Naive thymus-derived CD4-positive, alpha-beta T cell (primary cell): Measurements from ENCODE around the gene CD248. TPM values are rescaled to one million over a fixed set of nuclear protein-coding genes. Genes with fewer than 3 reads are reported as not detected.

Source experiments
- ATAC-seq: fragments of 150-1000 bp; cut with Tn5 transposase; 2 replicates; pipeline ENCODE4 v1.10.0; 2021; ENCODE audit warnings: mild to moderate bottlenecking, moderate library complexity
- CTCF ChIA-PET: fragments of 350-600 bp; sonication (Branson Sonifier 250); formaldehyde crosslinking; loops from one replicate; lab custom pipeline; 2021; ENCODE audit warnings: antibody characterized with exemption; lab: Charles Lee
- POLR2A ChIA-PET: fragments of 350-600 bp; sonication (Branson Sonifier 250); formaldehyde crosslinking; loops from one replicate; lab custom pipeline; 2021; ENCODE audit warnings: antibody characterized with exemption, inconsistent platforms; lab: Charles Lee
- DNase-seq, 9 donors: peaks; one replicate each; pipeline versions ENCODE4 v3.0.0 to v3.0.0-alpha.2; 2020 to 2022; ENCODE audit warnings: mixed read lengths in 1 of 9
- H3K27ac ChIP-seq: one replicate; pipeline ENCODE4 v1.7.0; 2013; ENCODE audit warnings: mild to moderate bottlenecking, low read depth, low read length, moderate library complexity
- H3K27me3 ChIP-seq, 2 donors: one replicate each; pipeline ENCODE4 v1.7.0; 2013; ENCODE audit warnings: low read length in 2 of 2, mild to moderate bottlenecking in 2 of 2, moderate library complexity in 2 of 2; ENCODE audit not compliant: control insufficient read depth in 2 of 2, insufficient read depth in 2 of 2
- H3K36me3 ChIP-seq, 3 experiments: 1 replicate in 2 of 3; 2 replicates in 1 of 3; pipeline ENCODE4 v1.7.0; 2013; ENCODE audit warnings: low read length in 3 of 3, mild to moderate bottlenecking in 3 of 3, moderate library complexity in 1 of 3; ENCODE audit not compliant: insufficient read depth in 3 of 3, control insufficient read depth in 2 of 3
- H3K4me1 ChIP-seq, 2 donors: one replicate each; pipeline ENCODE4 v1.7.0; 2013; ENCODE audit warnings: low read length in 2 of 2, mild to moderate bottlenecking in 2 of 2, moderate library complexity in 1 of 2; ENCODE audit not compliant: control insufficient read depth in 2 of 2, insufficient read depth in 2 of 2
- H3K4me3 ChIP-seq: 2 replicates; pipeline ENCODE4 v1.7.0; 2013; ENCODE audit warnings: mild to moderate bottlenecking, low read length
- H3K9me3 ChIP-seq, 3 experiments: 1 replicate in 2 of 3; 2 replicates in 1 of 3; pipeline ENCODE4 v1.7.0; 2013; ENCODE audit warnings: low read length in 3 of 3; ENCODE audit not compliant: control insufficient read depth in 2 of 3
- H3K27ac Mint-ChIP-seq, 9 donors: one replicate each; pipeline ENCODE4 v1.8.0; 2020 to 2022; ENCODE audit warnings: mixed read lengths in 9 of 9, mild to moderate bottlenecking in 8 of 9, moderate library complexity in 5 of 9, inconsistent platforms in 2 of 9
- H3K27me3 Mint-ChIP-seq, 5 donors: one replicate each; pipeline ENCODE4 v1.8.0; 2021 to 2022; ENCODE audit warnings: mixed read lengths in 5 of 5, mild to moderate bottlenecking in 1 of 5
- H3K36me3 Mint-ChIP-seq, 5 donors: one replicate each; pipeline ENCODE4 v1.8.0; 2020 to 2022; ENCODE audit warnings: mixed read lengths in 5 of 5, mild to moderate bottlenecking in 3 of 5, inconsistent platforms in 1 of 5
- H3K4me1 Mint-ChIP-seq, 7 donors: one replicate each; pipeline ENCODE4 v1.8.0; 2020 to 2022; ENCODE audit warnings: mixed read lengths in 7 of 7, mild to moderate bottlenecking in 3 of 7, inconsistent platforms in 1 of 7
- H3K4me3 Mint-ChIP-seq, 10 donors: one replicate each; pipeline ENCODE4 v1.8.0; 2020 to 2022; ENCODE audit warnings: mild to moderate bottlenecking in 10 of 10, mixed read lengths in 10 of 10, moderate library complexity in 6 of 10, inconsistent platforms in 2 of 10
- H3K9me3 Mint-ChIP-seq, 11 donors: one replicate each; pipeline ENCODE4 v1.8.0; 2020 to 2022; ENCODE audit warnings: mixed read lengths in 11 of 11, mild to moderate bottlenecking in 4 of 11, inconsistent platforms in 1 of 11, moderate library complexity in 1 of 11
- intact Hi-C, 2 donors: fragments of 100-400 bp; cut with micrococcal nuclease; formaldehyde crosslinking; loops; one replicate each; pipeline ENCODE4 v1.15.1; 2023
- polyA plus RNA-seq, 2 donors: library from polyadenylated mRNA; unstranded; fragments of 300-500 nt; fragmentation: Illumina TruSeq; gene quantifications; one replicate each; pipeline ENCODE4 v1.2.3, GENCODE V29; 2021
- total RNA-seq, 6 experiments: library from RNA in 5 of 6; stranded (reverse) in 5 of 6; gene quantifications; 1 replicate in 5 of 6; 2 replicates in 1 of 6; pipeline ENCODE4 v1.2.3 and lab custom pipeline; 2021 to 2026

Gene CD248
- total and polyA plus RNA-seq, 7 experiments from 2014 or later, result 0.36 to 10.9 (median 2.5) TPM

DNA sequence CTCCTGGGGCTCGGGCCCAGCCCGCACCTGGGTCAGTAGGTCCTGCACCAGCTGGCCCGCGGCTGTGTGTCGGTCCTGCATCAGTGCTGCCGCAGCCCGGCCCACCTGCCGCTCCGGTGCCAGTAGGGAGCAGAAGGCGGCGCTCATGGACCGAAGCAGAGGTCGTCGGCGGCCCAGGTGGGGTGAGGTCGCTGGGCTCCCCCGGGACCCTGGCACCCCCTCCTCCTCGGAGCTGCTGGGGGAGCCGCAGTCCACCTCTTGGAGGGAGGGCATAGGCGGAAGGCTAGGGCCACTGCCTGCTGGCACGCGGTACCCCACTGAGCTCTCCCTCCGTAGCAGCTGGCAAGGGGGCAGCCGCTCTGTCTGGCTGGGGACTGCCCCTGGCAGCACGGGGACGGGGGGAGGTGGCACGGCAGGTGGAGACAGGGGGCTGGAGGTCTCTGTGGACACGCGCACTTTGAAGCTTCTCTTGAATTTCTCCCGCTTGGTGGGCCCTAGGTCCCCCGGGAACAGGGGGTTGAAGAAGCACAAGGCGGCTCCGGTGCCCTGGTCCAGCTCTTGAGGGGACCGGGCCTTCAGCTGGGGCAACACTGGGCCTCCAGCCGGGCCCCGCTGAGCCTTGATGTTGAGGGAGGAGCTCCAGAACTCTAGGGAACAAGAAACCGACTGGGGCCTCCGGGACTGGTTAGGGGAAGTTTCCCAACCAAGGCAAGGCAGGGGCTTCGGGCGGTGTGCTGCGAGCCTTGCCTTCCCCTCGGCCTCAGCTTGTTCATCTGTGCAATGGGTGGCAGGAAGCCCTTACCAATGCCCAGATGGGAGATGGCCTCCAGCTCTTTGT, 18.0 kb upstream of the CD248 start:
- peak overlapping the region in 9 of 10 donors; percentile 42 to 96 (median 86) for H3K4me3 Mint-ChIP-seq
- Histone ChIP-seq H3K27ac (peak overlapping the region; percentile 70), H3K4me1 (peaks cover 7 to 15% of the 10 kb centered on the region in 2 donors), H3K27me3 (no peaks in the 10 kb centered on the region), H3K36me3 (peaks cover 0 to 45% (median 0%) of the 10 kb centered on the region in 3 experiments), H3K9me3 (no peaks in the 10 kb centered on the region), H3K4me3 (peak overlapping the region; percentile 52)
- intact Hi-C loops, result no loop called here
- H3K36me3 Mint-ChIP-seq, result peaks cover 0 to 8% (median 0%) of the 10 kb centered on the region in 5 donors
- POLR2A ChIA-PET, result interaction anchor here (1.0 to 3.1 kb wide), 6 partner anchors 10 to 35 kb away, joined by 3 to 28 read pairs (median 4); partner anchors contain the start of genes B4GAT1 and BRMS1
- CTCF ChIA-PET, result interaction anchor here (0.9 to 3.9 kb wide), 4 partner anchors 9 to 54 kb away, joined by 4 to 26 read pairs (median 6); no protein-coding TSS in a partner anchor
- no peak for ATAC-seq
- peaks cover 0 to 18% (median 11%) of the 10 kb centered on the region in 7 donors for H3K4me1 Mint-ChIP-seq
- DNase-seq, result no peak
- peaks cover 0 to 2% (median 0%) of the 10 kb centered on the region in 5 donors for H3K27me3 Mint-ChIP-seq
- peak overlapping the region in 4 of 9 donors; percentile 41 to 88 (median 52) for H3K27ac Mint-ChIP-seq
- H3K9me3 Mint-ChIP-seq, result no peaks in the 10 kb centered on the region

DNA sequence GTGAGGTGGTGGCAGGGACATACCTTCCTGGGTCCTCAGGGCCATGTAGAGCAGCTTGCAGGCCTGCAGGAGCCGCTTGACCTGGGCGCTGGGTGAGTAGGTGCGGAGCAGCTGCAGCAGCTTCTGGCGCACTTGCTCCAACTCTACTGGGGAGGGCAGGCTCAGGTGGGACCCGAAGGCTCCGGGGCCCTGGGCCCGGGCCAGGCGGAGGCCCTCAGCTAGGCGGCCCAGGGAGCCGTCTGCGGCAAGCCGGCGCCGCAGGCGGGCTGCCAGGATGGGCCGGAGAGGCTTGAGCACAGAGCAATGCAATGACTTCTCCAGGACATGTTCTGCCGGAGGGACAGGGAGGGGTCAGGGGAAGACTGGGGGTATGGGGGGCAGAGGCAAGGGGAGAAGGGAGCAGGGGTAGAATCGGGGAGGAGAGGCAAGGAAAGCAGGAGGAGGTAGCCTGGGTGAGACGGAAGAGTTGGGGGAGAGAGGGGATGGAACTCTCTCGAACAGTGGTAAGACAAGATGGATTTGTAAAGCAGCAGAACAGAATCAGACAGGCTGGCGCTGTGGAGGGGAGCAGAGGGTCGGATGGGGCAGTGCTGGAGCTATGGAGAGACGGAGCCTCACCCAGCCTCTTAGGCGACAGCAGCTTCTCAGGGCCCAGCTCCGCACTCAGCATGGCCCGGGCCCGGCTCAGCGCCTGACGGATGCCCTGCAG, 17.2 kb upstream of the CD248 start:
- Histone ChIP-seq H3K9me3 (no peaks in the 10 kb centered on the region), H3K36me3 (peaks cover 0 to 37% (median 0%) of the 10 kb centered on the region in 3 experiments), H3K4me3 (no peak overlapping the region), H3K27me3 (no peaks in the 10 kb centered on the region), H3K27ac (no peak overlapping the region), H3K4me1 (peaks cover 11 to 15% of the 10 kb centered on the region in 2 donors)
- H3K27ac Mint-ChIP-seq, result peak overlapping the region in 1 of 9 donors; percentile 74
- H3K9me3 Mint-ChIP-seq, result no peaks in the 10 kb centered on the region
- H3K36me3 Mint-ChIP-seq, result peaks cover 0 to 5% (median 0%) of the 10 kb centered on the region in 5 donors
- no peak for DNase-seq
- intact Hi-C loops, result no loop called here
- no peak for ATAC-seq
- H3K4me3 Mint-ChIP-seq, result peak overlapping the region in 4 of 10 donors; percentile 34 to 74 (median 55)
- ChIA-PET POLR2A (interaction anchor here (1.6 to 3.1 kb wide), 3 partner anchors 11 to 22 kb away, joined by 4 to 28 read pairs (median 8); partner anchors contain the start of gene BRMS1), CTCF (interaction anchor here (3.9 kb wide), 1 partner anchor 22 kb away, joined by 26 read pairs; no protein-coding TSS in a partner anchor)
- peaks cover 0 to 17% (median 12%) of the 10 kb centered on the region in 7 donors for H3K4me1 Mint-ChIP-seq
- peaks cover 0 to 2% (median 0%) of the 10 kb centered on the region in 5 donors for H3K27me3 Mint-ChIP-seq

DNA sequence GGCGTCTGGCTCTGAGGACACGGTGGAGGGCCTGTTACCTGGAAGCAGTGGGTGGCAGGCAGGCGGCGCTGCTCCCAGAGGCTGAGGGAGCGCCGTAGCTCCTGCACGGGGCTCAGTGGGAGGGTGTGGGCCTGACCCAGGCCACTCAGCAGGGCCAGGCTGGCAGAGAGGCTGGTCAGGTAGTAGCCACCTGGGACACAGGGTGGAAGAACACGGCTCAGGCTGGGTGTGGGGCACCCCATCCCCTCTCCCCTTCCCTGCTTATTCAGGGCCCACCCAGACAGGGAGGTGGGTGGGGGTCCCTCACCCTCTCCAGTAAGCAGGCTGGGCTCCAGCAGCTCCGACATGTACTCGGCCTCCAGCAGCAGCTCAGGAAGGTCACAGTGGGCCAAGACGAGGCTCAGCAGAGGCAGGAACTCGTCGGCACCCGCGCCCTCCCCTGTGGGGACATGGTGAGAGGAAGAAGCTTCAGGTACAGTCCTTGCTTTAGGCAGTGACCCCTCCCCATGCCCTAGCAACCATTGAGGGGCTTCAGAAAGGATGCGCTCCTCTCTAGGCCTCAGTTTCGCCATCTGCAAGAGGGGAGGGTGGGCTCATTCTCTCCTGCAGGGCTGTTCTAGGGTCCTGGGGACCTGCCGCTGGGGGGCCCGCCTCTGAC, 16.5 kb upstream of the CD248 start:
- H3K4me1 ChIP-seq, result peaks cover 18 to 22% of the 10 kb centered on the region in 2 donors
- Mint-ChIP-seq H3K9me3 (no peaks in the 10 kb centered on the region), H3K4me3 (peak overlapping the region in 2 of 10 donors; percentile 4 to 16), H3K27me3 (peaks cover 0 to 2% (median 0%) of the 10 kb centered on the region in 5 donors), H3K27ac (no peak overlapping the region), H3K36me3 (peaks cover 0 to 4% (median 0%) of the 10 kb centered on the region in 5 donors), H3K4me1 (peaks cover 1 to 21% (median 19%) of the 10 kb centered on the region in 7 donors)
- no peaks in the 10 kb centered on the region for H3K9me3 ChIP-seq
- CTCF ChIA-PET, result interaction anchor here (3.9 kb wide), 1 partner anchor 22 kb away, joined by 26 read pairs; no protein-coding TSS in a partner anchor
- no peak for ATAC-seq
- H3K27me3 ChIP-seq, result no peaks in the 10 kb centered on the region
- no peak overlapping the region for H3K4me3 ChIP-seq
- no peak for DNase-seq
- no peak overlapping the region for H3K27ac ChIP-seq
- peaks cover 0 to 30% (median 0%) of the 10 kb centered on the region in 3 experiments for H3K36me3 ChIP-seq
- intact Hi-C loops, result no loop called here
- POLR2A ChIA-PET, result interaction anchor here (1.1 kb wide), 1 partner anchor 21 kb away, joined by 4 read pairs; no protein-coding TSS in a partner anchor

DNA sequence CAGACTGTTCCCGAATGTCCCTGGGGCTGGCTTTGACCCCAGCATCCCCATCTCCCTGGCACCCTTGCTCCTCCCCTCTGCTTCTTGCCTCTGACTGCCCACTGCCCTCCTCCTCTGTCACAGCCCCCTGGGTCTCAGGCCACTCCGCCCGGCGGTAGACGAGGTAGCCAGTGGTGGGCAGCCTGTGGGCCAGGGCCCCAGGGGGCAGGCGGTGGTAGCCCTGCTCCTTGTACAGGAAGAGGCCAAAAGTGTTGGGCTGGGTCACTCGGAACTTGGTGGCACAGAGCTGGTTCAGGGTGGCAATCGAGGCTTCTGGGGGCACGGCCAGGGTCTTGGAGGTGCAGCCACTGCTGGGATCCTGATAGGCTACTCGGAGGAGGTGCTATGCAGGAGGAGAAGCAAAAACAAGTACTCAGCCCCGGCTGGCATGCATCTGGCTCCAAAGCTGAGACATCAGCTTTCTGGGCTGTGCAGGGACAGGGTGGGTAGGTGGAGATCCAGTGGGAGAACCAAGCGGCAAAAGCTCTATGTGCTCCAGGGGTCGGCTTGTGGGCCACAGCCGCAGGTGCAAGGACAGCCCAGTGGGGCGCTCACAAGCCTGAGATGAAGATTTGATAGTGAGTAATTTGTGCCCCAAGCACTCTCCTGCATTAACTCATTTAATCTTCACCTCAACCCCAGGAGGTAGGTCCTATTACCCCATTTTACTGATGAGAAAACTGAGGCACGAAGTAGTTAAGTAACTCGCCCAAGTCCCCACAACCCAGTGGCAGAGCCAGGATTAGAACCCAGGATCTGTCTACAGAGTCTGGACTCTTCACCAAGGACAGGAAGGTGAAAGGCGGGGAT, 15.8 kb upstream of the CD248 start:
- ChIA-PET POLR2A (interaction anchor here (1.1 to 1.2 kb wide), 2 partner anchors 9 to 20 kb away, joined by 3 to 4 read pairs; no protein-coding TSS in a partner anchor), CTCF (interaction anchor here (2.0 to 4.7 kb wide), 2 partner anchors 21 to 54 kb away, joined by 15 to 52 read pairs; no protein-coding TSS in a partner anchor)
- DNase-seq (no peak), ATAC-seq (no peak)
- Mint-ChIP-seq H3K36me3 (peaks cover 0 to 4% (median 0%) of the 10 kb centered on the region in 5 donors), H3K4me3 (peak overlapping the region in 3 of 10 donors; percentile 4 to 79 (median 16)), H3K27me3 (peaks cover 0 to 2% (median 0%) of the 10 kb centered on the region in 5 donors), H3K4me1 (peaks cover 9 to 28% (median 26%) of the 10 kb centered on the region in 7 donors), H3K27ac (peak overlapping the region in 1 of 9 donors; percentile 26), H3K9me3 (no peaks in the 10 kb centered on the region)
- Histone ChIP-seq H3K27me3 (no peaks in the 10 kb centered on the region), H3K36me3 (peaks cover 0 to 23% (median 0%) of the 10 kb centered on the region in 3 experiments), H3K27ac (no peak overlapping the region), H3K4me3 (no peak overlapping the region), H3K9me3 (no peaks in the 10 kb centered on the region), H3K4me1 (peaks cover 25 to 29% of the 10 kb centered on the region in 2 donors)
- intact Hi-C loops, result no loop called here

DNA sequence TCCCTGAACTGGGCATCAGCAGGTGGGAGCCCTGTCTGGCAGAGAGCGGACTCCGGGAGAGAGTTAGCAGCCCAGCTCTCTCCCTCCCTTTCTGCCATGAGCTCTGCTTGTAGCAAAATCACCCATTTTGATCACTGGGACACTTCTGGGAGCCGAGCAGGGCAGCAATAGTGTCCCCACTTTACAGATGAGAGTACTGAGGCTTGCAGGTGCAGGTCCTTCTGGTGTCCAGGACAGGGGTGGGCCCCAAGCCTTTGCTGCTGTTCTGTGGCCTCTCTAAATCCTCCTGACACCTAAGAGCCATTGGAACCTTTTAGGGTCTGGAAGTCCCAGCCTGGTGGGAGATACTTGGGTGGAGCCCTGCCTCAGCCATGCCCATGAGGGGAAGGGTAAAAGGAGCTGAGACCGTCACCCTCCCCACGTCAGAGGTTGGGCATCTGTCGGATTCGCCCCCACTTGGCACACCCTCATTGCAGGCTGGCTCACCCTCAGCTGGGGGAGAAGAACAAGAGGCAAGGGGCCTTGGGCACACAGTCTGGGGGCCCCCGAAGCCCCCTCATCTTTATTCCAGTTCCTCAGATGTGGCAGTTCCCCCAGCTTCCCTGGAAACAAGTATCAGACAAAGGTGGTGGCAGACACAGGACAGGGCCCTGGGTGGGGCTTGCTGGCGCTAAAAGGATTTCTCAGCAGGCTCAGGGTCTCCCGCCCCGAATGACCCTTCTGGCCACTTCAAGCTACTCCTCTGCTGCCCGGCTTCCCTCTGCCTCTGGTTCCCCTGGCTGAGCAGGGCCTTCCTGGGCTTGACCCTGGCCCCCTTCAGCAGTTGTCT, 14.9 kb upstream of the CD248 start:
- H3K4me3 ChIP-seq, result no peak overlapping the region
- no peaks in the 10 kb centered on the region for H3K9me3 ChIP-seq
- no peak overlapping the region for H3K27ac ChIP-seq
- ATAC-seq (no peak), DNase-seq (no peak)
- H3K27ac Mint-ChIP-seq, result no peak overlapping the region
- peaks cover 15 to 34% (median 29%) of the 10 kb centered on the region in 7 donors for H3K4me1 Mint-ChIP-seq
- ChIA-PET POLR2A (interaction anchor here (1.1 to 1.2 kb wide), 3 partner anchors 10 to 19 kb away, joined by 3 to 7 read pairs (median 4); partner anchors contain the start of gene B4GAT1), CTCF (interaction anchor here (0.6 to 4.7 kb wide), 3 partner anchors 20 to 106 kb away, joined by 3 to 52 read pairs (median 15); no protein-coding TSS in a partner anchor)
- H3K27me3 ChIP-seq, result no peaks in the 10 kb centered on the region
- peaks cover 30 to 35% of the 10 kb centered on the region in 2 donors for H3K4me1 ChIP-seq
- no peaks in the 10 kb centered on the region for H3K9me3 Mint-ChIP-seq
- H3K36me3 ChIP-seq, result peaks cover 0 to 16% (median 0%) of the 10 kb centered on the region in 3 experiments
- peaks cover 0 to 4% (median 0%) of the 10 kb centered on the region in 5 donors for H3K36me3 Mint-ChIP-seq
- intact Hi-C loops, result no loop called here
- peaks cover 0 to 2% (median 0%) of the 10 kb centered on the region in 5 donors for H3K27me3 Mint-ChIP-seq
- no peak overlapping the region for H3K4me3 Mint-ChIP-seq
